ENCODE results near the gene PIGT. TPM values are rescaled to one million over a fixed set of nuclear protein-coding genes. Genes with fewer than 3 reads are reported as not detected.

PIGT gene
- total RNA-seq, 1 experiment from 2014 or later: 63.7 TPM

DNA sequence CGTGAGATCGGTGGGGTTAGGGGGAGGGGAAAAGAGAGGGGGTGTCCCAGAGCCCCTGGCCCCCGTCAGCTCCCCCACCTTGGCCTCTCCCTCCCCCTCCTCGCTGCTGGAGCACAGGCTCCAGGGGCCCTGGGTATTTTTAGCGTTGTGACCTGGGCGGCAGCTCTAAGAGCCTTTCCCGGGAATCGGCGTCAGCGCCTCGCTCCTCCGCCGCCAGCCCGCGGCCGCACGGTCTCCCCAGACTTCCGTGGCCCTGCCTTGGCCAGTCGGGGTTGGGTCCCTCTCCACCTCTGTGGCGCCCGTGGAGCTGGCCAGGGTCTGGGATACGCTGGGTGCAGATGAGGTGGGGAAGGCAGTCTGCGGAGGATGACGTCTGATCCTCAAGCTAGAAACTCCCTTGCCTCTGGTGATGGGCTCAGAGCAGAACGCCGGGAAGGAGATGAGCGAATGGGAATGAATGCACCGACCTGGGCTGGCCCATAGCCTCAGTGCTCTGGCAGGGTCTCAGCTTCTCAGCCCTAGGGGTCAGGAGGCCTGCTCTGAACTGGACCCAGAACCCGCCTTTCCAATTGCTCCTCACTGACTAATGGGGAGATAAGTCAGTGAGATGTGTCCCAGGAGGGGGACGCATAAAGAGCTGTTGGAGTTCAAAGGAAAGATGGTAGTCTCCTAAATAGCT, 8.7 kb upstream of the PIGT start:
- peaks cover 26% of the 10 kb centered on the region for H3K27me3 Mint-ChIP-seq (ENCODE audit: low read depth)
- peak overlapping the region; percentile 84 for H3K4me3 Mint-ChIP-seq
- 0 out of 2 replicates have a peak, but pooled peaks have one; percentile 19 for TF ChIP-seq MAX (CRISPR knock-in tag; IDR thresholded peaks at IDR 0.05)
- TF ChIP-seq, protein P1, sequence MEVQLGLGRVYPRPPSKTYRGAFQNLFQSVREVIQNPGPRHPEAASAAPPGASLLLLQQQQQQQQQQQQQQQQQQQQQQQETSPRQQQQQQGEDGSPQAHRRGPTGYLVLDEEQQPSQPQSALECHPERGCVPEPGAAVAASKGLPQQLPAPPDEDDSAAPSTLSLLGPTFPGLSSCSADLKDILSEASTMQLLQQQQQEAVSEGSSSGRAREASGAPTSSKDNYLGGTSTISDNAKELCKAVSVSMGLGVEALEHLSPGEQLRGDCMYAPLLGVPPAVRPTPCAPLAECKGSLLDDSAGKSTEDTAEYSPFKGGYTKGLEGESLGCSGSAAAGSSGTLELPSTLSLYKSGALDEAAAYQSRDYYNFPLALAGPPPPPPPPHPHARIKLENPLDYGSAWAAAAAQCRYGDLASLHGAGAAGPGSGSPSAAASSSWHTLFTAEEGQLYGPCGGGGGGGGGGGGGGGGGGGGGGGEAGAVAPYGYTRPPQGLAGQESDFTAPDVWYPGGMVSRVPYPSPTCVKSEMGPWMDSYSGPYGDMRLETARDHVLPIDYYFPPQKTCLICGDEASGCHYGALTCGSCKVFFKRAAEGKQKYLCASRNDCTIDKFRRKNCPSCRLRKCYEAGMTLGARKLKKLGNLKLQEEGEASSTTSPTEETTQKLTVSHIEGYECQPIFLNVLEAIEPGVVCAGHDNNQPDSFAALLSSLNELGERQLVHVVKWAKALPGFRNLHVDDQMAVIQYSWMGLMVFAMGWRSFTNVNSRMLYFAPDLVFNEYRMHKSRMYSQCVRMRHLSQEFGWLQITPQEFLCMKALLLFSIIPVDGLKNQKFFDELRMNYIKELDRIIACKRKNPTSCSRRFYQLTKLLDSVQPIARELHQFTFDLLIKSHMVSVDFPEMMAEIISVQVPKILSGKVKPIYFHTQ (CRISPR knock-in tag; IDR thresholded peaks at IDR 0.05): no peak
- H3K36me3 Mint-ChIP-seq: peaks cover 14% of the 10 kb centered on the region
- CTCF ChIA-PET: interaction anchor here (0.6 to 3.5 kb wide), 15 partner anchors 9 to 113 kb away, joined by 4 to 56 read pairs (median 7); partner anchors contain the start of genes MATN4, PIGT and SYS1
- ATAC-seq (peak; percentile 46), DNase-seq (ENCODE audit: low spot score) (no peak)
- peaks cover 6% of the 10 kb centered on the region; the same call in 1 of the 2 replicates for H3K9me3 Mint-ChIP-seq
- POLR2A ChIA-PET: interaction anchor here (0.9 to 2.2 kb wide), 6 partner anchors 9 to 71 kb away, joined by 3 to 10 read pairs (median 6); partner anchors contain the start of genes PIGT and SYS1
- peak overlapping the region; percentile 18; the same call in 1 of the 2 replicates for H3K27ac Mint-ChIP-seq
- peaks cover 12% of the 10 kb centered on the region for H3K4me1 Mint-ChIP-seq

DNA sequence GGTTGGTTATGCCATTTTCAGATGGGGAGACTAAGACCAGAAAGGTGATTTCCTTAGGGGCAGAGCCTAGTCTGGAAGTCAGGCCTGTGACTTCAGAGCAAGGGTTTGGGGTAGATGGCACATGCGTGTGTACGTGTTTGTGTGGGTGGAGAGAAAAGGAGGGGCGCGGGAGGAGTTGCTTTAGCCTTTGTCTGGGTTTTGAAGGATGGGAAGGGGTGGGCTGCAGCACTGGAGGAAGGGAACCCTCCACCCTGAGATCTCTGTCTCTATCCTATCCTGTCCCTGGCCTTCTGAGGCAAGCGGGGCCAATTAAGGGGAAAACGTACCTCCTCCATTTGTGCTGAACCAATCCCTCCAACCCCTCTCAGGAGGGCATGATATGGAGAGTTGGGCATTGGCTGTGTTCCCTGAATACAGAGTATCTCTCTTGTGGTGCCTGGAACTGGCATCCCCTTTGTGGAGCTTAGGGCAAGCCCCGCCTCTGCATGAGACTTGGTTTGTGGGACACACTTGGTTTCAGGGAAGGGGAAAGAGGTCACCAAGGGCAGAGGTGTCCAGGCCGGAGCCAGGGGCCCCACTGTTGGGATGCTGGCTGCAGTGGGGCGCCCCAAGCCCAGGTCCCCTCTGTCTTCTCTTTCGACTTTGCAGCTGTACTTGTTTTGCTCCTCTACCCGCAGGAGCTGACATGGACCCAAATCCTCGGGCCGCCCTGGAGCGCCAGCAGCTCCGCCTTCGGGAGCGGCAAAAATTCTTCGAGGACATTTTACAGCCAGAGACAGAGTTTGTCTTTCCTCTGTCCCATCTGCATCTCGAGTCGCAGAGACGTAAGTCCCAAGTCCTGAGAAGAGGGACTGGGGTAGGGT, 7.9 kb upstream of the PIGT start, which contains the start of gene DBNDD2:
DBNDD2 (plus strand) TSS at position 507 of the 863 bp plus-strand sequence; CDS start at position 686, 179 bp downstream.
- ChIA-PET POLR2A (interaction anchor here (1.1 to 1.7 kb wide), 3 partner anchors 8 to 61 kb away, joined by 4 to 10 read pairs (median 6); partner anchors contain the start of genes PIGT and SYS1), CTCF (interaction anchor here (0.6 to 3.5 kb wide), 13 partner anchors 8 to 107 kb away, joined by 4 to 56 read pairs (median 7); partner anchors contain the start of genes MATN4, PIGT and SYS1)
- peaks cover 26% of the 10 kb centered on the region for H3K27me3 Mint-ChIP-seq (ENCODE audit: low read depth)
- H3K4me1 Mint-ChIP-seq: peaks cover 12% of the 10 kb centered on the region
- no peak for DNase-seq (ENCODE audit: low spot score)
- H3K27ac Mint-ChIP-seq: peak within 1 kb of the TSS; percentile 18; the same call in 1 of the 2 replicates
- TF ChIP-seq NR1H2 (CRISPR knock-in tag; IDR thresholded peaks at IDR 0.05) (no peak), FOXP4 (CRISPR knock-in tag; IDR thresholded peaks at IDR 0.05) (no peak), CREB1 (CRISPR knock-in tag; IDR thresholded peaks at IDR 0.05) (no peak), ZNF138 (CRISPR knock-in tag; conservative IDR thresholded peaks at IDR 0.05) (no peak), OVOL2 (CRISPR knock-in tag; IDR thresholded peaks at IDR 0.05; ENCODE audit: borderline replicate concordance) (no peak)
- no peaks in the 10 kb centered on the region for H3K9me3 Mint-ChIP-seq
- peak within 1 kb of the TSS; percentile 84 for H3K4me3 Mint-ChIP-seq
- no peak for ATAC-seq
- peaks cover 12% of the 10 kb centered on the region for H3K36me3 Mint-ChIP-seq

DNA sequence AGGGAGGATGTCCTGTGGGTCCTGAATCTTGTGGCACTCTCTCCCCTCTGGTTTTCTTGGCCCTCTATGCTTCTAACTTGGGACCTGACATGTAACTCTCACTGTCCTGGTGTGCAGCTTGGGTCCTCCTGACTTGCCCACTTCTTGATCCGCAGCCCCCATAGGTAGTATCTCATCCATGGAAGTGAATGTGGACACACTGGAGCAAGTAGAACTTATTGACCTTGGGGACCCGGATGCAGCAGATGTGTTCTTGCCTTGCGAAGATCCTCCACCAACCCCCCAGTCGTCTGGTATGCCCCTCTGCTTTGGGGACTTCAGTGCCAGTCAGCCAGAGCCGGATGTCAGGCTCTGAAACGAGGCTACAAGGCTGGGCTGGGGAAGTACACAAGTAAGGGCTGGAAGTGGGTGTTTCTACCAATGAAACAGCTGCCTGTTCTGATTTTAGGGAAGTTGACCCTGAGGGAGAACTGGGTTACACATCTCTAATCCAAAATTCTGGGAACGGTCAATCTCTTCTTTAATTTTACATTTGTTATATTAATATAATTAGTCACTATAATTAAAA, 7.2 kb upstream of the PIGT start:
- ChIA-PET CTCF (interaction anchor here (2.8 to 3.5 kb wide), 3 partner anchors 16 to 46 kb away, joined by 10 to 56 read pairs (median 13); partner anchors contain the start of gene SYS1), POLR2A (no interaction called here)
- Mint-ChIP-seq H3K4me3 (no peak overlapping the region), H3K9me3 (no peaks in the 10 kb centered on the region), H3K27ac (no peak overlapping the region), H3K36me3 (peaks cover 12% of the 10 kb centered on the region), H3K4me1 (peaks cover 12% of the 10 kb centered on the region), H3K27me3 (ENCODE audit: low read depth) (peaks cover 19% of the 10 kb centered on the region)
- DNase-seq (ENCODE audit: low spot score): no peak
- ATAC-seq: no peak
- TF ChIP-seq ZNF425 (CRISPR knock-in tag; conservative IDR thresholded peaks at IDR 0.05) (no peak), FOXK1 (CRISPR knock-in tag; IDR thresholded peaks at IDR 0.05) (no peak), ETV6 (CRISPR knock-in tag; IDR thresholded peaks at IDR 0.05) (no peak), NFATC4 (CRISPR knock-in tag; IDR thresholded peaks at IDR 0.05) (no peak), MAX (CRISPR knock-in tag; IDR thresholded peaks at IDR 0.05) (no peak), ATF2 (CRISPR knock-in tag; IDR thresholded peaks at IDR 0.05; ENCODE audit: borderline replicate concordance, low read depth) (no peak), ZNF263 (CRISPR knock-in tag; IDR thresholded peaks at IDR 0.05; ENCODE audit: low read depth) (no peak), ZNF317 (CRISPR knock-in tag; IDR thresholded peaks at IDR 0.05; ENCODE audit: borderline replicate concordance, low read depth) (no peak)
- TF ChIP-seq, protein P1 (CRISPR knock-in tag; IDR thresholded peaks at IDR 0.05): no peak
